ENCODE data around the gene CEP76. TPM values are rescaled to one million over a fixed set of nuclear protein-coding genes. Genes with fewer than 3 reads are reported as not detected.
A peak's percentile ranks its signal among the peaks of the same experiment; 100 is the strongest.

Gene CEP76
- total RNA-seq, 1 donor = 10.1 TPM

GRCh38 chr18:12692206-12692605 is 10.3 kb downstream of the CEP76 start:
- Histone ChIP-seq H3K27me3 (ENCODE audit: insufficient read depth, low read length) (no peaks in the 10 kb centered on the region), H3K36me3 (ENCODE audit: insufficient read depth, low read length) (peaks cover 13% of the 10 kb centered on the region), H3K9me3 (ENCODE audit: low read depth, low read length) (no peaks in the 10 kb centered on the region), H4K20me1 (ENCODE audit: insufficient read depth, low read length) (no peaks in the 10 kb centered on the region), H3K4me3 (ENCODE audit: insufficient read depth, low read length) (no peak overlapping the region), H3K4me2 (ENCODE audit: insufficient read depth, low read length) (no peak overlapping the region), H3K79me2 (ENCODE audit: insufficient read depth, low read length) (no peaks in the 10 kb centered on the region), H2AFZ (ENCODE audit: low read length) (no peak overlapping the region), H3K4me1 (ENCODE audit: insufficient read depth, low read length) (no peaks in the 10 kb centered on the region), H3K27ac (ENCODE audit: low read depth, low read length) (no peak overlapping the region)
- no peak for DNase-seq (ENCODE audit: insufficient read length, low spot score, missing footprints)
- no peak for TF ChIP-seq CTCF (IDR thresholded peaks at IDR 0.05; ENCODE audit: extremely low read depth, low read depth, low read length)

- Histone ChIP-seq H3K4me1 (ENCODE audit: insufficient read depth, low read length) (no peaks in the 10 kb centered on the region), H3K79me2 (ENCODE audit: insufficient read depth, low read length) (no peaks in the 10 kb centered on the region), H3K4me2 (ENCODE audit: insufficient read depth, low read length) (no peak overlapping the region), H3K9me3 (ENCODE audit: low read depth, low read length) (no peaks in the 10 kb centered on the region), H3K36me3 (ENCODE audit: insufficient read depth, low read length) (peaks cover 21% of the 10 kb centered on the region), H3K4me3 (ENCODE audit: insufficient read depth, low read length) (no peak overlapping the region), H3K27me3 (ENCODE audit: insufficient read depth, low read length) (no peaks in the 10 kb centered on the region), H2AFZ (ENCODE audit: low read length) (no peak overlapping the region), H3K27ac (ENCODE audit: low read depth, low read length) (no peak overlapping the region), H4K20me1 (ENCODE audit: insufficient read depth, low read length) (no peaks in the 10 kb centered on the region)
- no peak for TF ChIP-seq CTCF (IDR thresholded peaks at IDR 0.05; ENCODE audit: extremely low read depth, low read depth, low read length)
- DNase-seq (ENCODE audit: insufficient read length, low spot score, missing footprints) = peak; percentile 10
Measured at GRCh38 chr18:12689256-12689850, 13.2 kb downstream of the CEP76 start.

GRCh38 chr18:12686100-12686499 is 16.4 kb downstream of the CEP76 start:
- H2AFZ ChIP-seq (ENCODE audit: low read length) = no peak overlapping the region
- no peak overlapping the region for H3K4me2 ChIP-seq (ENCODE audit: insufficient read depth, low read length)
- no peak overlapping the region for H3K27ac ChIP-seq (ENCODE audit: low read depth, low read length)
- H3K9me3 ChIP-seq (ENCODE audit: low read depth, low read length) = no peaks in the 10 kb centered on the region
- H3K36me3 ChIP-seq (ENCODE audit: insufficient read depth, low read length) = peaks cover 19% of the 10 kb centered on the region
- no peaks in the 10 kb centered on the region for H3K4me1 ChIP-seq (ENCODE audit: insufficient read depth, low read length)
- no peaks in the 10 kb centered on the region for H4K20me1 ChIP-seq (ENCODE audit: insufficient read depth, low read length)
- peak; percentile 56 for DNase-seq (ENCODE audit: insufficient read length, low spot score, missing footprints)
- peak; percentile 26 for TF ChIP-seq CTCF (IDR thresholded peaks at IDR 0.05; ENCODE audit: extremely low read depth, low read depth, low read length)
- H3K27me3 ChIP-seq (ENCODE audit: insufficient read depth, low read length) = no peaks in the 10 kb centered on the region
- H3K4me3 ChIP-seq (ENCODE audit: insufficient read depth, low read length) = no peak overlapping the region
- H3K79me2 ChIP-seq (ENCODE audit: insufficient read depth, low read length) = no peaks in the 10 kb centered on the region

- DNase-seq (ENCODE audit: insufficient read length, low spot score, missing footprints) = no peak
- Histone ChIP-seq H4K20me1 (ENCODE audit: insufficient read depth, low read length) (no peaks in the 10 kb centered on the region), H3K9me3 (ENCODE audit: low read depth, low read length) (no peaks in the 10 kb centered on the region), H3K79me2 (ENCODE audit: insufficient read depth, low read length) (no peaks in the 10 kb centered on the region), H3K4me2 (ENCODE audit: insufficient read depth, low read length) (peak overlapping the region; percentile 75), H3K4me1 (ENCODE audit: insufficient read depth, low read length) (peaks cover 8% of the 10 kb centered on the region), H3K36me3 (ENCODE audit: insufficient read depth, low read length) (peaks cover 16% of the 10 kb centered on the region), H3K4me3 (ENCODE audit: insufficient read depth, low read length) (peak overlapping the region; percentile 42), H3K27ac (ENCODE audit: low read depth, low read length) (peak overlapping the region; percentile 47), H2AFZ (ENCODE audit: low read length) (peak overlapping the region; percentile 95), H3K27me3 (ENCODE audit: insufficient read depth, low read length) (no peaks in the 10 kb centered on the region)
- TF ChIP-seq CTCF (IDR thresholded peaks at IDR 0.05; ENCODE audit: extremely low read depth, low read depth, low read length) = no peak
Measured at GRCh38 chr18:12679183-12679786, 23.2 kb downstream of the CEP76 start.
